ENCODE results near the gene C13orf46.
"Not testable (repeated sequence)": the region's sequence is repeated elsewhere in the genome, so short reads cannot be mapped to it uniquely, and the experiment has no call there.

C13orf46 gene

DNA sequence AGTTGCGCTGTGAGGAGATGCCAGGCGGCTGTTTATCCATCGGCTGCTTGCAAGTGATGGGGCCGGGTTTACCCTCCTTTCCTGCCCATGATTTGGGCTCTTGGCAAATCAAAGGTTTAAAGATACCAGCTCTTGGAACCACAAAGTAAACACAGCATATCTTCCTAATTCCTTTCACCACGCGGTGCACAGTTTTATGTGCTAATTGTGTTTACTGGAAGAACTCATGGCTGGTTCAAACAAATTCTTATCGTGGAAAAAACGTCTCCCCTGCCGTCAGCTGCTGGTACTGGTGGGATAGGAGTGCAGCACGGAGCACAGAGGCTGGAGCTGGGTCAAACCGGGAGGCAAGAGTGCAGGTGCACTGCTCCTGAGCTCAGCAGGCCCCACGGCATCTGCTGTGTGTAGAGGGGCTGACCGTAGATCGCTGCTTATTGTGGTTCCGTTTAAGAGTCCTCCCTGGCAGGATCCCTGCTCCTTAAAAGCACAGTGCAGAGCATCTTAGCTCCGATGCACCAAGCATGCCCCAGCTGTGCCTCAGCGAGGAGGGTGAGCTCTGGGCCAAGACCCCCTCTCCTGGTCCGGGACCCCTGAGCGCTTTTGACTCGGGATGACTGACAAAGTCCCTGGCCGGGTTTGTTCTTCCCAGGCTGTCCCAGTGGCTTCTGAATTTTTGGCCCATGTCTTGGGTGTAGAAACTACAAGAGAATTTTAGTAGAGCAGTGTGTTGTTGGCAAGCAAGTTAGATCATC lies 58.7 kb downstream of the C13orf46 start:
- TF ChIP-seq POLR2A (IDR thresholded peaks at IDR 0.05; ENCODE audit: low read depth, low read length) = no peak

DNA sequence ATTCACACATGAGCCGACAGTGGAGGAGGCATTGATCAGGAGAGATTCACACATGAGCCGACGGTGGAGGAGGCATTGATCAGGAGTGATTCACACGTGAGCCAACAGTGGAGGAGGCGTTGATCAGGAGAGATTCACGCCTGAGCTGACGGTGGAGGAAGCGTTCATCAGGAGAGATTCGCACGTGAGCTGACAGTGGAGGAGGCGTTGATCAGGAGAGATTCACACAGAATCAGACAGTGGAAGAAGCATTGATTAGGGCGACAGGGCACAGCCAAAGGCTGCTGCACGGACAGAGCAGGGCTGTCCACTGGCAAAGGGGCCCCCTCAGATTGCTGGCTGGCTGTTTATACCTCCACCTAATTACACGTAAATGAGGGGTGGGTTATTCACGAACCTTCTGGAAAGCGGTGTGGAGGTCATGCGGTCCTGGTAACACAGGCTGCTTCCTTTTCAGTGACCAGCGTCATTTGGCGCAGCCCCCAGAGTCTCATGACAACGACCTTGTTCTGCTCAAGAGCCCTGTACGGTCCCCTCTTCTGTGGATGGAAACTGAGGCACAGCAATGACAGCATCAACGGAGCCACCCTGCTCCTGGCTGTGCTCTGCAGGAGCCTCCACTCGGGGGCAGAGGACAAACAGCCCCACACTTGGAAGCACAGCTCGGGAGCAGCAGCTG lies 59.4 kb downstream of the C13orf46 start:
- no peak for TF ChIP-seq POLR2A (IDR thresholded peaks at IDR 0.05; ENCODE audit: low read depth, low read length)
- FAIRE-seq (no peak), DNase-seq (ENCODE audit: insufficient read length, low spot score) (no peak)

More for the DNA sequence above, 58.7 kb downstream of the C13orf46 start:
- DNase-seq (ENCODE audit: insufficient read length, low spot score) (no peak), FAIRE-seq (no peak)

DNA sequence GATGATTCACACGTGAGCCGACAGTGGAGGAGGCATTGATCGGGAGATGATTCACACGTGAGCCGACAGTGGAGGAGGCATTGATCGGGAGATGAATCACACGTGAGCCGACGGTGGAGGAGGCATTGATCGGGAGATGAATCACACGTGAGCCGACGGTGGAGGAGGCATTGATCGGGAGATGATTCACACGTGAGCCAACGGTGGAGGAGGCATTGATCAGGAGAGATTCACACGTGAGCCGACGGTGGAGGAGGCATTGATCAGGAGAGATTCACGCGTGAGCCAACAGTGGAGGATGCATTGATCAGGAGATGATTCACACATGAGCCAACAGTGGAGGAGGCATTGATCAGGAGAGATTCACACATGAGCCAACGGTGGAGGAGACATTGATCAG lies 60.0 kb downstream of the C13orf46 start:
- DNase-seq (ENCODE audit: insufficient read length, low spot score); FAIRE-seq: not testable (repeated sequence)

DNA sequence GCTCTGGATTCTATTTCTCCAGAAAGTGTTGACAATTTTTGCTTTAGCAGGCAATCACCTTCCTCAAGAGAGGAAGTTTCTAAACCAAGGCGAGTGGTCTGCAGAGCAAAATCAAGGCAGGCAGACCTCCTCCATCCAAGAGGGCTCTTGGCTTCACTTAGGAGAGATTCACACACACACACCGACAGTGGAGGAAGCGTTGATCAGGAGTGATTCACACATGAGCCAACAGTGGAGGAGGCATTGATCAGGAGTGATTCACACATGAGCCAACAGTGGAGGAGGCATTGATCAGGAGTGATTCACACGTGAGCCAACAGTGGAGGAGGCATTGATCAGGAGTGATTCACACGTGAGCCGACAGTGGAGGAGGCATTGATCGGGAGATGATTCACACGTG lies 60.5 kb downstream of the C13orf46 start:
- FAIRE-seq = not testable (repeated sequence)

DNA sequence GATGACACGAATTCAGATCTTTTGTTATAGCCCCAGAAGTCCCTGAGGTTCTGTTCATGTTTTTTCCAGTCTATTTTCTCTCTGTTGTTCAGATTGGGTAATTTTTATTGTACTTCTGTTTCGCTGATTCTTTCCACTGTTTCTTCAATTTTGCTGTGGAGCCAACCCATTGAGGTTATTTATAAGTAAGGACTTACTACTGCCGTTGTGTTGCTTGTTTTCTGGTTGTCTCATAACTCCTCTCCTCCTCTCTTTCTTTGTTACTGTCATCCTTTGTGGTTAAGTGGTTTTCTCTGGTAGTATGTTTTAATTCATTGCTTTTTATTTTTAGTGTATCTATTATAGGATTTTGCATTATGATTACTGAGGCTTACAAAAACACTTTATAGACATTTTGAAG lies 61.3 kb downstream of the C13orf46 start:
- FAIRE-seq (no peak), DNase-seq (ENCODE audit: insufficient read length, low spot score) (no peak)
- TF ChIP-seq POLR2A (IDR thresholded peaks at IDR 0.05; ENCODE audit: low read depth, low read length) = no peak

More for the DNA sequence above, 60.5 kb downstream of the C13orf46 start:
- DNase-seq (ENCODE audit: insufficient read length, low spot score) = not testable (repeated sequence)

DNA sequence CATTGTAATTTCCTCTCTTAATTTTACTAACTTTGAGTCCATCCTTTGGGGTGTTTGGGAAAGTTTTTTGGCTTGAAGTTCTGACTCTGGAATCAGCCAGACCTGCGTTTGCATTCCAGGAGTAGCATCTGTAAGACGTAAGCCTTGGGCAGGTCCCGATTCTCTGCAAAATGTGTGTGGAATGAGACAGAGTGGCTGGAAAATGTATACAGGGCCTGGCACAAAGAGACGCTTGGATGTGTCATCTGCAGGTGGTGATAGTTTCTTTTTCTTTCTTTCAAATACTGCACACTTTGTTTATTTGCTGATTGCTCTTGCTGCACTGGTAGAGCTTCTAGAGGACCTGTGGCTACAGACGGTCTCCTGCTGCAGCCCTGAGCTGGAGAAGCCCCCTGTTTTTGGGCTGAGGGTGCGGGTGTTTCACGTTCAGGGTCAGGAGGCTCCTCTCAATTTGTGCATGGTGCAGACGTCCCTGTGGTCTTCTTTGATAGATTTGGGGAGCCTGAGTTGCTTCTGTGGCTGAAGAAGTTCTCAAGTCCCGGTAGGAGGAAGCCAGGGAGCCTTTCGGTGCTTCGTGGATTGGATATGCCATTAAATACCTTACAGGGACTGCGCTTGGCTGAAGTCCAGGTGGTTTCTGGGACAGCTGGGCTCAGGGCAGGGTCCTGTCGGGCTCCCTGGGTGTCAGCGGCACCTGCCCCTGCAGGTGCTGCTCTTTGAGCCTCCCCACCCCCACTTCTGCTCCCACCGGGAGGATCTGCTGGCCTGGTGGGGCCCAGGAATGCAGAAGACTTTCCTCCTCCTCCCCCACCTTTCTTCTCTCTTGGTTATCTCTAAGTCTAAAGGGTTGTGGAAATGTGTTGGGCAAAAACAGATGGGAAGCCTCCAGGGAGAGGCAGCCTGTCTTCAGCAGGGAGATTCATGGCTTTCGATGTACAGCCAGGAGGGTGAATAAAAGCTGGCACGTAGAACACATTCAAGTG lies 66.0 kb downstream of the C13orf46 start:
- no peak for FAIRE-seq
- TF ChIP-seq POLR2A (IDR thresholded peaks at IDR 0.05; ENCODE audit: low read depth, low read length) = no peak
- DNase-seq (ENCODE audit: insufficient read length, low spot score) = no peak

DNA sequence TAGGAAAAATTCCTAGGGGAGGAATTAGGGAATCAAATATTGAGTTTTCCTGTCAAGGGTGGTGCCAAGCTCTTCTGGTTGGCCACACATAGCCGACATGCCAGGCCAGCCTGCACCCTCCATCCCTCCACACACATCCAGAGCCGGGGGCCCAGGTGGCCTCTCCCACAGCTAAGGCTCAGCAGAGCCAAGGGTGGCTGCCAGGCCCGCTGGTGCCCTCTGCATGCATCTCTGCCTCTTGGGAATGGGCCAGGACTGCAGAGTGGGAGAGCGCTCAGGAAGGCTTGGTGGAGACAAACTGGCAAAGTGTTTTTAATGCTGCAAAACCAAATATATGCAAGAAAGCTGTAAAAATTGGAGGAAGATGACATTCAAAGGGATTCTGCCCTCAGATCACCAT lies 67.3 kb downstream of the C13orf46 start:
- FAIRE-seq = peak; percentile 57
- DNase-seq (ENCODE audit: insufficient read length, low spot score) = no peak
- no peak for TF ChIP-seq POLR2A (IDR thresholded peaks at IDR 0.05; ENCODE audit: low read depth, low read length)

DNA sequence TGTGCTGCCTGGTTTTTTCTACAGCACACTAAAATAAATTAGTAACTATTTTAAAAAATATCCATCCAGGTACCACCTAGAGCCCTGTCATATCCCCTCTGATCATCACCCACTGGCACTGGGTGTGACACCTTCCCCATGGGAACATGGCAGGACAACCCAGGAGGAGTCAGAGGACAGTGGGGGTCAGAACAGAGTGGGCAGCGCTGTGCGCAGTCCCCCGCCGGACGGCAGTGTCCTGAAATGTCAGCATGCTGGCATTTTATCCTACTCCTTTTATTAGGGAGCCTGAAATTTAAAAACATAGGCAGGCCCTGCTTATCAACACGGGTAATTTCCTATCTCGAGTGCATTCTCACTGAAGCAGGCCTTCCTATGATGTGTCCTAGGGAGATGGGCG lies 67.9 kb downstream of the C13orf46 start:
- DNase-seq (ENCODE audit: insufficient read length, low spot score) (no peak), FAIRE-seq (no peak)
- TF ChIP-seq POLR2A (IDR thresholded peaks at IDR 0.05; ENCODE audit: low read depth, low read length) = no peak

DNA sequence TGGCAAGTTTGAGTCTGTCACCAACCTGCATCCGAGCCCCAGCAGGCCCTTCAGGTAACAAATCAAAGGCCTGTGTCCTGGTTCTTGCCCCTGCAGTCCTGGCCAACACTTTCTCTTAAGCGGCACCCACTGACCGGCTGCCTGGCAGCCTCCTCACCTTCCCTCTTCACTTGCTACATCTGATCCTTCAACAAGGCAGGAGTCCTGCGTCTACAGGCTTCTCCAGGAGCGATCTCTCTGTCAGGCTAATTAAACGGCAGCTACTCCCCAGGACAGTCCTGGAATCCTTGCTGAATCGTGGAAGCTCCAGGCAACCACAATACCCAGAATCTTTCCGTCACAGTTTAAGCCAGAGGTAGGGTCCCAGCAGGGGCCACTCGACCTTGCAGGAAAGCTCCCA lies 68.9 kb downstream of the C13orf46 start:
- no peak for TF ChIP-seq POLR2A (IDR thresholded peaks at IDR 0.05; ENCODE audit: low read depth, low read length)
- no peak for FAIRE-seq
- DNase-seq (ENCODE audit: insufficient read length, low spot score) = no peak

DNA sequence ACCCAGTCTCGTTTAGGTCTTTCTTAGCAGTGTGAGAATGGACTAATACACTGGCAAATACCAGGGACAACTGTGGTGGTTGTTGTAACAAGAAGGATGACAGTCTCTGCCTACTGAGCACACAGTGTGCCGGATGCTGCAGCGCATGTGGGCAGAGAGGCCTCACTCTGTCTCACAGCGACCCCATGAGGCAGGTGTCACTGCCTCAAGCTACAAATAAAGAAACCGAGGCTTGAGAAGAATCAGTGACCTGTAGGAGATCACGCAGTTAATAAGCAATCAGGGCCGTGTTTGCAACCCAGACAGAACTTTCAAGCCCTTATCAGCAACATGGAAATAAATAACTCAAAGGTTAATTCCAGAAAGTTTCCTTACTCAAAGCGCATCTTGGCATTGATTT lies 69.5 kb downstream of the C13orf46 start:
- no peak for TF ChIP-seq POLR2A (IDR thresholded peaks at IDR 0.05; ENCODE audit: low read depth, low read length)
- no peak for FAIRE-seq
- no peak for DNase-seq (ENCODE audit: insufficient read length, low spot score)

DNA sequence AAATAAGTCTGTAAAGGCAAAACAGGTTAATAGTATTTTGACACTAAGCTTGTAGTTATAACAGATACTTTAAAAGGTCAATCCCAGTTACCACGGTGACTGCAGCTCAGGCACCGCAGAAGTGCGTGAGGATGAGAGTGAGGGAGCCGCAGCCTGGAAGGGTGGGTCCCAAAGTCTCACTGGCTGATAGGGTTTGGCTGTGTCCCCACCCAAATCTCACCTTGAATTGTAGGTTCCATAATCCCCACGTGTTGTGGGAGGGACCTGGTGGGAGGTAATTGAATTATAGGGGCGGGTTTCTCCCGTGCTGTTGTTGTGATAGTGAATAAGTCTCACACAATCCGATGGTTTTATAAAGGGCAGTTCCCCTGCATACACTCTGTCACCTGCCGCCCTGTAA lies 70.0 kb downstream of the C13orf46 start:
- no peak for TF ChIP-seq POLR2A (IDR thresholded peaks at IDR 0.05; ENCODE audit: low read depth, low read length)
- FAIRE-seq = no peak
- DNase-seq (ENCODE audit: insufficient read length, low spot score) = no peak
